HepG2 (cell line): Measurements from ENCODE around the gene PMFBP1. TPM values are rescaled to one million over a fixed set of nuclear protein-coding genes. Genes with fewer than 3 reads are reported as not detected.

Experiments used
- AFF4 ChIP-seq: sonication (generic); formaldehyde crosslinking; IDR thresholded peaks from 2 replicates; pipeline ENCODE4 v1.4.0; 2020; ENCODE audit warnings: missing genetic modification reagents
- ARNT2 ChIP-seq: sonication (generic); formaldehyde crosslinking; IDR thresholded peaks from 2 replicates; pipeline ENCODE4 v1.8.0; 2022; ENCODE audit warnings: mild to moderate bottlenecking, low read depth, missing genetic modification reagents, moderate library complexity
- BCL3 ChIP-seq: sonication (generic); formaldehyde crosslinking; IDR thresholded peaks from 2 replicates; pipeline ENCODE4 v1.5.1; 2020; ENCODE audit warnings: mild to moderate bottlenecking, missing genetic modification reagents, moderate library complexity
- ELF3 ChIP-seq: IDR thresholded peaks from 2 replicates; pipeline ENCODE4 v1.6.1; 2016; ENCODE audit warnings: missing genetic modification reagents, missing compliant biosample characterization
- IKZF1 ChIP-seq: fragments of 450-650 bp; IDR thresholded peaks from 2 replicates; pipeline ENCODE4 v1.7.1; 2016
- KDM5A ChIP-seq: fragments of 200-600 bp; sonication (generic); IDR thresholded peaks from 2 replicates; pipeline ENCODE4 v1.7.0; 2018; ENCODE audit warnings: antibody characterized with exemption, mild to moderate bottlenecking, low read length, borderline replicate concordance
- KLF15 ChIP-seq: sonication (generic); formaldehyde crosslinking; IDR thresholded peaks from 2 replicates; pipeline ENCODE4 v1.8.1; 2023; ENCODE audit warnings: borderline replicate concordance, mild to moderate bottlenecking, inconsistent platforms, missing genetic modification reagents, mixed read lengths
- MAX ChIP-seq: IDR thresholded peaks from 2 replicates; pipeline ENCODE4 v1.6.1; 2012; ENCODE audit warnings: inconsistent platforms
- MYNN ChIP-seq: sonication (generic); formaldehyde crosslinking; IDR thresholded peaks from 2 replicates; pipeline ENCODE4 v1.4.0; 2020; ENCODE audit warnings: mild to moderate bottlenecking, low read depth, missing genetic modification reagents
- REST ChIP-seq, 2 experiments: IDR thresholded peaks; 2 replicates each; pipeline ENCODE4 v1.6.1; 2011 to 2012; ENCODE audit warnings: low read length in 2 of 2, borderline replicate concordance in 1 of 2, low read depth in 1 of 2, mild to moderate bottlenecking in 1 of 2, moderate library complexity in 1 of 2
- ZNF232 ChIP-seq: sonication (generic); formaldehyde crosslinking; IDR thresholded peaks from 2 replicates; pipeline ENCODE4 v1.4.0; 2020; ENCODE audit warnings: missing genetic modification reagents, borderline replicate concordance
- ZNF234 ChIP-seq: sonication (generic); formaldehyde crosslinking; conservative IDR thresholded peaks from 2 replicates; pipeline ENCODE4 v1.5.1; 2020; ENCODE audit warnings: mild to moderate bottlenecking, missing genetic modification reagents
- ZNF382 ChIP-seq: sonication (generic); formaldehyde crosslinking; IDR thresholded peaks from 2 replicates; pipeline ENCODE4 v1.5.0; 2020; ENCODE audit warnings: missing genetic modification reagents, mild to moderate bottlenecking, borderline replicate concordance
- ZNF546 ChIP-seq: sonication (generic); formaldehyde crosslinking; conservative IDR thresholded peaks from 2 replicates; pipeline ENCODE4 v1.8.1; 2023; ENCODE audit warnings: mild to moderate bottlenecking, missing genetic modification reagents
- ZNF558 ChIP-seq: sonication (generic); formaldehyde crosslinking; IDR thresholded peaks from 2 replicates; pipeline ENCODE4 v1.9.0; 2022; ENCODE audit warnings: mild to moderate bottlenecking, missing genetic modification reagents, borderline replicate concordance
- ZNF619 ChIP-seq: sonication (generic); formaldehyde crosslinking; IDR thresholded peaks from 2 replicates; pipeline ENCODE4 v1.4.0; 2020; ENCODE audit warnings: mild to moderate bottlenecking, missing genetic modification reagents
- ZNF720 ChIP-seq: sonication (generic); formaldehyde crosslinking; IDR thresholded peaks from 2 replicates; pipeline ENCODE4 v1.4.0; 2020; ENCODE audit warnings: missing genetic modification reagents
- ZNF761 ChIP-seq: sonication (generic); formaldehyde crosslinking; conservative IDR thresholded peaks from 2 replicates; pipeline ENCODE4 v1.4.0; 2020; ENCODE audit warnings: mild to moderate bottlenecking, missing genetic modification reagents
- polyA plus RNA-seq, 8 experiments: library from polyadenylated mRNA; depleted of rRNA in 3 of 8; stranded (reverse) in 7 of 8; unstranded in 1 of 8; fragments of >200 nt; fragmentation: Illumina TruSeq in 4 of 8; extraction: Trizol in 4 of 8; gene quantifications; 2 replicates each; pipeline versions ENCODE4 v1.2.1 to v1.2.3, GENCODE V29; 2011 to 2016; ENCODE audit warnings: low read depth in 4 of 8, missing spikeins in 1 of 8, mixed read lengths in 1 of 8; ENCODE audit not compliant: insufficient read depth in 1 of 8
- total RNA-seq, 5 experiments: library from RNA; depleted of rRNA; stranded (reverse); fragments of >200 nt; fragmentation: Illumina TruSeq; extraction: Trizol; gene quantifications; 2 replicates each; pipeline ENCODE4 v1.2.3, GENCODE V29; 2016; ENCODE audit warnings: low read depth in 1 of 5

PMFBP1 gene
- total and polyA plus RNA-seq, 2 of the 13 experiments (the other 11 are each of a cell fraction or from before 2014, with no cell fraction given) = 1.9 to 3.8 TPM

GRCh38 chr16:72072514-72073342 lies 99.2 kb downstream of the PMFBP1 start (continued):
- TF ChIP-seq BCL3 = 0 out of 2 replicates have a peak, but pooled peaks have one; percentile 7
- TF ChIP-seq REST (IDR thresholded peaks at IDR 0.05; ENCODE audit: borderline replicate concordance in 1 of 2, low read depth in 1 of 2, low read length in 2 of 2) = 0 out of 4 replicates have a peak, but pooled peaks of 1 of the 2 experiments have one; percentile 26
- no peak for TF ChIP-seq MYNN
- peak; percentile 81 for TF ChIP-seq ELF3 (CRISPR knock-in tag)
- no peak for TF ChIP-seq KLF15
- no peak for TF ChIP-seq ZNF546 (CRISPR knock-in tag)
- peak; percentile 62; the same call in 1 of the 2 replicates for TF ChIP-seq ZNF232 (CRISPR knock-in tag)
- TF ChIP-seq MAX = peak; percentile 67
- TF ChIP-seq AFF4 = no peak
- TF ChIP-seq ZNF558 (CRISPR knock-in tag) = no peak
- TF ChIP-seq ZNF382 = no peak
- TF ChIP-seq ZNF619 (CRISPR knock-in tag) = no peak
- 0 out of 2 replicates have a peak, but pooled peaks have one; percentile 45 for TF ChIP-seq ARNT2
- no peak for TF ChIP-seq IKZF1
- TF ChIP-seq ZNF761 (CRISPR knock-in tag) = no peak
- no peak for TF ChIP-seq ZNF720 (CRISPR knock-in tag)
- TF ChIP-seq ZNF234 (CRISPR knock-in tag) = 0 out of 2 replicates have a peak, but pooled peaks have one; percentile 40
- TF ChIP-seq KDM5A = no peak; the same call in 1 of the 2 replicates
